Measurements from ENCODE around the gene PHC2.

The PHC2 gene

GRCh38 chr1:33282791-33283190 is 148.1 kb downstream of the PHC2 start:
- no peaks in the 10 kb centered on the region for H3K79me2 ChIP-seq (ENCODE audit: low read length)
- H3F3A ChIP-seq (ENCODE audit: insufficient read depth, low read length), result no peaks in the 10 kb centered on the region
- H3K4me2 ChIP-seq (ENCODE audit: low read depth, low read length), result no peak overlapping the region
- no peak for DNase-seq
- H3K27me3 ChIP-seq (replicated peaks; ENCODE audit: insufficient read depth, low read length), result no peaks in the 10 kb centered on the region
- no peaks in the 10 kb centered on the region for H3K9me3 ChIP-seq (replicated peaks; ENCODE audit: insufficient read depth, low read length)
- H3K36me3 ChIP-seq (replicated peaks; ENCODE audit: insufficient read depth, low read length), result no peaks in the 10 kb centered on the region
- H3K9me2 ChIP-seq (replicated peaks; ENCODE audit: insufficient read depth, low read length), result no peaks in the 10 kb centered on the region
- H3K9ac ChIP-seq (ENCODE audit: low read length), result no peak overlapping the region
- TF ChIP-seq EZH2phosphoT487 (IDR thresholded peaks at IDR 0.05; ENCODE audit: low read length), result no peak
- TF ChIP-seq EZH2 (optimal IDR thresholded peaks at IDR 0.05; ENCODE audit: low read depth, low read length), result no peak
- TF ChIP-seq, protein P1, sequence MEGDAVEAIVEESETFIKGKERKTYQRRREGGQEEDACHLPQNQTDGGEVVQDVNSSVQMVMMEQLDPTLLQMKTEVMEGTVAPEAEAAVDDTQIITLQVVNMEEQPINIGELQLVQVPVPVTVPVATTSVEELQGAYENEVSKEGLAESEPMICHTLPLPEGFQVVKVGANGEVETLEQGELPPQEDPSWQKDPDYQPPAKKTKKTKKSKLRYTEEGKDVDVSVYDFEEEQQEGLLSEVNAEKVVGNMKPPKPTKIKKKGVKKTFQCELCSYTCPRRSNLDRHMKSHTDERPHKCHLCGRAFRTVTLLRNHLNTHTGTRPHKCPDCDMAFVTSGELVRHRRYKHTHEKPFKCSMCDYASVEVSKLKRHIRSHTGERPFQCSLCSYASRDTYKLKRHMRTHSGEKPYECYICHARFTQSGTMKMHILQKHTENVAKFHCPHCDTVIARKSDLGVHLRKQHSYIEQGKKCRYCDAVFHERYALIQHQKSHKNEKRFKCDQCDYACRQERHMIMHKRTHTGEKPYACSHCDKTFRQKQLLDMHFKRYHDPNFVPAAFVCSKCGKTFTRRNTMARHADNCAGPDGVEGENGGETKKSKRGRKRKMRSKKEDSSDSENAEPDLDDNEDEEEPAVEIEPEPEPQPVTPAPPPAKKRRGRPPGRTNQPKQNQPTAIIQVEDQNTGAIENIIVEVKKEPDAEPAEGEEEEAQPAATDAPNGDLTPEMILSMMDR (IDR thresholded peaks at IDR 0.05; ENCODE audit: low read length), result no peak
- no peaks in the 10 kb centered on the region for H3K4me1 ChIP-seq (ENCODE audit: low read length)
- no peak overlapping the region for H2AFZ ChIP-seq (ENCODE audit: low read length)
- no peak overlapping the region for H3K4me3 ChIP-seq (ENCODE audit: low read length)
- no peak overlapping the region for H3K27ac ChIP-seq (ENCODE audit: low read length)
- no peaks in the 10 kb centered on the region for H4K20me1 ChIP-seq (ENCODE audit: insufficient read depth, low read length)

GRCh38 chr1:33281554-33282303 is 149.2 kb downstream of the PHC2 start:
- H3K4me3 ChIP-seq (ENCODE audit: low read length), result no peak overlapping the region
- TF ChIP-seq EZH2phosphoT487 (IDR thresholded peaks at IDR 0.05; ENCODE audit: low read length) (no peak), EZH2 (optimal IDR thresholded peaks at IDR 0.05; ENCODE audit: low read depth, low read length) (no peak)
- TF ChIP-seq, protein P1 (IDR thresholded peaks at IDR 0.05; ENCODE audit: low read length), result no peak
- no peaks in the 10 kb centered on the region for H3K27me3 ChIP-seq (replicated peaks; ENCODE audit: insufficient read depth, low read length)
- H3K9ac ChIP-seq (ENCODE audit: low read length), result no peak overlapping the region
- no peak overlapping the region for H2AFZ ChIP-seq (ENCODE audit: low read length)
- H3K79me2 ChIP-seq (ENCODE audit: low read length), result no peaks in the 10 kb centered on the region
- H3K9me2 ChIP-seq (replicated peaks; ENCODE audit: insufficient read depth, low read length), result no peaks in the 10 kb centered on the region
- H3K4me1 ChIP-seq (ENCODE audit: low read length), result no peaks in the 10 kb centered on the region
- H3F3A ChIP-seq (ENCODE audit: insufficient read depth, low read length), result no peaks in the 10 kb centered on the region
- no peak overlapping the region for H3K27ac ChIP-seq (ENCODE audit: low read length)
- no peaks in the 10 kb centered on the region for H3K9me3 ChIP-seq (replicated peaks; ENCODE audit: insufficient read depth, low read length)
- DNase-seq, result no peak
- no peak overlapping the region for H3K4me2 ChIP-seq (ENCODE audit: low read depth, low read length)
- no peaks in the 10 kb centered on the region for H4K20me1 ChIP-seq (ENCODE audit: insufficient read depth, low read length)
- no peaks in the 10 kb centered on the region for H3K36me3 ChIP-seq (replicated peaks; ENCODE audit: insufficient read depth, low read length)

DNA sequence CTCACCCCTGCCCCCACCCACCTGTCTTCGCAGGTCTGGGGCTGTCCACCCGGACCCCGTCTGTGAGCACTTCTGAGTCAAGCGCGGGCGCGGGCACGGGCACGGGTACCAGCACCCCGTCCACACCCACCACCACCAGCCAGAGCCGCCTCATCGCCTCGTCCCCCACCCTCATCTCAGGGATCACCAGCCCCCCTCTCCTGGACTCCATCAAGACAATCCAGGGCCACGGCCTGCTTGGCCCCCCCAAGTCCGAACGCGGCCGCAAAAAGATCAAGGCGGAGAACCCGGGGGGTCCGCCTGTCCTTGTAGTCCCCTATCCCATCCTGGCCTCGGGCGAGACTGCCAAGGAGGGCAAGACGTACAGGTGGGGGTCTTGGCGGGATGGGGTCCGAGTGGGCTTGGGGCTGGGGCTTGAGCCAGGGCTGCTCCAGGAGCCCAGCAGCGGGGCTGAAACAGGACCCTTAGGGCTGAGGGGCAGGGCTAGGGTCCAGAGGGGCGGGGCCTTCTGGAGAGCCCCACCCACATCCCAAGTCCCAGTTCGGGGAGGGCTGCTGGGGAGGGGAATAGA is 150.7 kb downstream of the PHC2 start:
- DNase-seq, result no peak
- H2AFZ ChIP-seq (ENCODE audit: low read length), result no peak overlapping the region
- no peaks in the 10 kb centered on the region for H3K36me3 ChIP-seq (replicated peaks; ENCODE audit: insufficient read depth, low read length)

More for the DNA sequence above, 150.7 kb downstream of the PHC2 start:
- Histone ChIP-seq H3K4me2 (ENCODE audit: low read depth, low read length) (no peak overlapping the region), H3K27ac (ENCODE audit: low read length) (no peak overlapping the region), H3K9ac (ENCODE audit: low read length) (no peak overlapping the region), H3K9me2 (replicated peaks; ENCODE audit: insufficient read depth, low read length) (no peaks in the 10 kb centered on the region), H3K4me3 (ENCODE audit: low read length) (no peak overlapping the region), H3K79me2 (ENCODE audit: low read length) (no peaks in the 10 kb centered on the region), H3F3A (ENCODE audit: insufficient read depth, low read length) (no peaks in the 10 kb centered on the region), H3K4me1 (ENCODE audit: low read length) (no peaks in the 10 kb centered on the region), H4K20me1 (ENCODE audit: insufficient read depth, low read length) (no peaks in the 10 kb centered on the region), H3K27me3 (replicated peaks; ENCODE audit: insufficient read depth, low read length) (no peaks in the 10 kb centered on the region), H3K9me3 (replicated peaks; ENCODE audit: insufficient read depth, low read length) (no peaks in the 10 kb centered on the region)
- TF ChIP-seq EZH2phosphoT487 (IDR thresholded peaks at IDR 0.05; ENCODE audit: low read length) (no peak), EZH2 (optimal IDR thresholded peaks at IDR 0.05; ENCODE audit: low read depth, low read length) (no peak)
- TF ChIP-seq, protein P1 (IDR thresholded peaks at IDR 0.05; ENCODE audit: low read length), result no peak
